NB4 (cell line): Measurements from ENCODE around the gene CBY1.

Experiments
- MYC ChIP-seq: IDR thresholded peaks from 2 replicates; pipeline ENCODE4 v1.6.1; 2011; ENCODE audit warnings: low read depth, low read length
- POLR2A ChIP-seq: IDR thresholded peaks from 2 replicates; pipeline ENCODE4 v1.6.1; 2011; ENCODE audit warnings: mild to moderate bottlenecking; ENCODE audit not compliant: insufficient read length; ENCODE audit errors: extremely low read depth
- TF ChIP-seq, protein P1 (sequence below): IDR thresholded peaks from one replicate; pipeline ENCODE4 v1.5.1; 2012; ENCODE audit warnings: low read depth, low read length
- TF ChIP-seq, protein P2 (sequence below): IDR thresholded peaks from 2 replicates; pipeline ENCODE4 v1.6.1; 2011; ENCODE audit warnings: low read depth, low read length

DNA sequence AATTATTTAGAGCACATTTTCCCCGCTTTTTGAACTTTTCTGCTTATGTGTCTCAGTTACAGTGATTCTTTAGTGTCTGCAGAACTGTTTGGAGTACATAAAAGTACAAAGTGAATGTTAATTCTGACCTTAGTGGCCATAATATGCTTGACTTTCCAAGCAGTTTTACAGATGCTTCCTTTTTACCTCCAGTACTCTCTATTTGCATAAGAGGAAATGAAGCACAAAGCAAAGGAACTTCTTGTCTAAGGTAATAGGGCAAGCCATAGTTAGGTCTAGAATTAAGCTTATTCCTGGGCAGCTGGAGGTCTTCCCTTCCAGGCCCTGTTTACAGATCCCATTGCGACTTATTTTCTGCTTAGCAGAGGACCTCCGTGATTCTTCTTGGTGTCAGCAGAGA, 52.9 kb downstream of the CBY1 start:
- TF ChIP-seq, protein P1, sequence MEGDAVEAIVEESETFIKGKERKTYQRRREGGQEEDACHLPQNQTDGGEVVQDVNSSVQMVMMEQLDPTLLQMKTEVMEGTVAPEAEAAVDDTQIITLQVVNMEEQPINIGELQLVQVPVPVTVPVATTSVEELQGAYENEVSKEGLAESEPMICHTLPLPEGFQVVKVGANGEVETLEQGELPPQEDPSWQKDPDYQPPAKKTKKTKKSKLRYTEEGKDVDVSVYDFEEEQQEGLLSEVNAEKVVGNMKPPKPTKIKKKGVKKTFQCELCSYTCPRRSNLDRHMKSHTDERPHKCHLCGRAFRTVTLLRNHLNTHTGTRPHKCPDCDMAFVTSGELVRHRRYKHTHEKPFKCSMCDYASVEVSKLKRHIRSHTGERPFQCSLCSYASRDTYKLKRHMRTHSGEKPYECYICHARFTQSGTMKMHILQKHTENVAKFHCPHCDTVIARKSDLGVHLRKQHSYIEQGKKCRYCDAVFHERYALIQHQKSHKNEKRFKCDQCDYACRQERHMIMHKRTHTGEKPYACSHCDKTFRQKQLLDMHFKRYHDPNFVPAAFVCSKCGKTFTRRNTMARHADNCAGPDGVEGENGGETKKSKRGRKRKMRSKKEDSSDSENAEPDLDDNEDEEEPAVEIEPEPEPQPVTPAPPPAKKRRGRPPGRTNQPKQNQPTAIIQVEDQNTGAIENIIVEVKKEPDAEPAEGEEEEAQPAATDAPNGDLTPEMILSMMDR = no peak
- TF ChIP-seq, protein P2, sequence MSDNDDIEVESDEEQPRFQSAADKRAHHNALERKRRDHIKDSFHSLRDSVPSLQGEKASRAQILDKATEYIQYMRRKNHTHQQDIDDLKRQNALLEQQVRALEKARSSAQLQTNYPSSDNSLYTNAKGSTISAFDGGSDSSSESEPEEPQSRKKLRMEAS = no peak
- TF ChIP-seq POLR2A (no peak), MYC (no peak)
